K562 (cell line): ENCODE data around the gene SLC7A4. TPM values are rescaled to one million over a fixed set of nuclear protein-coding genes. Genes with fewer than 3 reads are reported as not detected.

Experiments
- EP300 ChIP-seq: IDR thresholded peaks from 2 replicates; pipeline ENCODE4 v1.6.1; 2012; ENCODE audit warnings: low read length, improper control_type of control experiment
- FOXK2 ChIP-seq, 2 experiments: fragments of 450-650 bp; IDR thresholded peaks in 1 of 2; conservative IDR thresholded peaks in 1 of 2; 2 replicates each; pipeline ENCODE4 v1.6.1; 2016; ENCODE audit warnings: low read depth in 2 of 2, mild to moderate bottlenecking in 1 of 2
- HSF4 ChIP-seq: fragments of 250-450 bp; sonication (Bioruptor Pico); IDR thresholded peaks from 2 replicates; pipeline ENCODE4 v2.1.2; 2022; ENCODE audit warnings: mild to moderate bottlenecking, moderate library complexity, borderline replicate concordance
- MBD2 ChIP-seq: sonication (generic); IDR thresholded peaks from 2 replicates; pipeline ENCODE4 v1.6.1; 2016; ENCODE audit warnings: low read depth, borderline replicate concordance
- MEIS2 ChIP-seq: fragments of 450-650 bp; IDR thresholded peaks from 2 replicates; pipeline ENCODE4 v1.6.1; 2014; ENCODE audit warnings: mild to moderate bottlenecking; ENCODE audit not compliant: partially characterized antibody
- POLR2AphosphoS2 ChIP-seq: IDR thresholded peaks from 2 replicates; pipeline ENCODE4 v1.6.1; 2012; ENCODE audit warnings: low read length, improper control_type of control experiment
- ZBTB7A ChIP-seq: IDR thresholded peaks from 2 replicates; pipeline ENCODE4 v1.6.1; 2011; ENCODE audit warnings: low read depth, mild to moderate bottlenecking, low read length, moderate library complexity, borderline replicate concordance; ENCODE audit not compliant: control insufficient read depth
- ZNF165 ChIP-seq: fragments of 250-450 bp; sonication (Bioruptor Pico); IDR thresholded peaks from 2 replicates; pipeline ENCODE4 v1.4.0; 2020; ENCODE audit warnings: borderline replicate concordance
- polyA plus RNA-seq, 8 experiments: library from polyadenylated mRNA; depleted of rRNA in 4 of 8; stranded (reverse) in 5 of 8; unstranded in 3 of 8; fragments of >200 nt; fragmentation: Nextera tagmentation in 2 of 8; fragmentation: Illumina TruSeq in 1 of 8; extraction: Ambion mirVana in 2 of 8; extraction: Trizol in 1 of 8; gene quantifications; 2 replicates each; pipeline versions ENCODE4 v1.2.1 to v1.2.3, GENCODE V29; 2011 to 2014; ENCODE audit warnings: inconsistent platforms in 1 of 8, missing spikeins in 1 of 8
- total RNA-seq, 7 experiments: library from RNA; depleted of rRNA in 6 of 7; stranded (reverse); fragments of >200 nt in 6 of 7; fragmentation: Illumina TruSeq in 2 of 7; extraction: Trizol in 2 of 7; gene quantifications; 2 replicates each; pipeline versions ENCODE4 v1.2.1 to v1.2.3, GENCODE V29; 2011 to 2021; ENCODE audit warnings: low replicate concordance in 1 of 7
- TF ChIP-seq, protein P1 (sequence below), 2 experiments: fragments of 250-450 bp in 1 of 2; fragments of 450-650 bp in 1 of 2; sonication (Bioruptor Pico) in 1 of 2; IDR thresholded peaks; 2 replicates each; pipeline versions ENCODE4 v1.6.1 to v1.8.0; 2016 to 2021; ENCODE audit warnings: mild to moderate bottlenecking in 2 of 2, moderate library complexity in 2 of 2, missing compliant biosample characterization in 1 of 2, missing genetic modification characterization in 1 of 2
- TF ChIP-seq, protein P2 (sequence below): fragments of 450-650 bp; IDR thresholded peaks from 2 replicates; pipeline ENCODE4 v1.6.1; 2017; ENCODE audit warnings: antibody characterized with exemption

The SLC7A4 gene
- total and polyA plus RNA-seq, 9 of the 15 experiments (the other 6 are each of a cell fraction or from before 2014, with no cell fraction given): not detected

DNA sequence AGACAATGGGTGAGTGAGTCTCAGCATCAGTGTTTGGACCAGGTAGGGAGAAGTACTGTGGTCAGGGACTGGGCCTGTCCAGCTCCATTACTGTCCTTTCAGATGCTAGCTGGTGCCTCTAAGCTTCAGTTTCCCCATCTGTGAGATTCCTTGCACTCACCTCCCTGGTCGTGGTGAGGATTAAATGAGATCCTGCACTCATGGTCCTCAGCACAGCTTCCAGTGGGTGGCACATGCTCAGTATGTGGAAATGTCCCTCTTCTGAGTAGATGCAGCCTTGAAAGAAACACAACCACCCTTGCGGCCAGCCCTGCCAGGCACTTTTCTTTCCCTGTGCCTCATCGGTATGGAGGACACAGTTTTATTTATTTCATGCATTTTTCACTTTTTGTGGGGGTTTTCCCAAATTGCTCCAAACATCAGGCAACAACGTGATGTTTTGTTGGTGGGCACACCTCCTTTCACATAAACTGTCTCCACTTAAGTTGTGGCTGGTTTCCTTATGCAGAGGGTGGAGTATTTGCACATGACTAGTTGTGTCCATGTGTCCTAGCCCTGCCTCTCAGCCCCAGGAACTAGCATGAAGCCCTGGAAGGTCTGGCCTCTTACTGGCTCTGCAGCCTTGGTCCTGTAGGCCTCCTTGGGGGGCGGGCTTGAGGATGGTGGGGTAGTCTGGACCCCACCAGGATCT lies 49.1 kb downstream of the SLC7A4 start (continued):
- no peak for TF ChIP-seq FOXK2 (conservative IDR thresholded peaks at IDR 0.05 in 1 of 2, IDR thresholded peaks at IDR 0.05 in 1 of 2; ENCODE audit: low read depth in 2 of 2)
- TF ChIP-seq MBD2: no peak
- TF ChIP-seq ZBTB7A: no peak
- TF ChIP-seq, protein P1, sequence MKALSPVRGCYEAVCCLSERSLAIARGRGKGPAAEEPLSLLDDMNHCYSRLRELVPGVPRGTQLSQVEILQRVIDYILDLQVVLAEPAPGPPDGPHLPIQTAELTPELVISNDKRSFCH (CRISPR knock-in tag; IDR thresholded peaks at IDR 0.05): no peak
- TF ChIP-seq, protein P1 (tag; IDR thresholded peaks at IDR 0.05): 0 out of 2 replicates have a peak, but pooled peaks have one; percentile 1
- TF ChIP-seq POLR2AphosphoS2: no peak
- peak; percentile 84 for TF ChIP-seq ZNF165 (CRISPR knock-in tag)
- TF ChIP-seq EP300: no peak
- TF ChIP-seq MEIS2: no peak
- no peak for TF ChIP-seq HSF4 (CRISPR knock-in tag)
- TF ChIP-seq, protein P2, sequence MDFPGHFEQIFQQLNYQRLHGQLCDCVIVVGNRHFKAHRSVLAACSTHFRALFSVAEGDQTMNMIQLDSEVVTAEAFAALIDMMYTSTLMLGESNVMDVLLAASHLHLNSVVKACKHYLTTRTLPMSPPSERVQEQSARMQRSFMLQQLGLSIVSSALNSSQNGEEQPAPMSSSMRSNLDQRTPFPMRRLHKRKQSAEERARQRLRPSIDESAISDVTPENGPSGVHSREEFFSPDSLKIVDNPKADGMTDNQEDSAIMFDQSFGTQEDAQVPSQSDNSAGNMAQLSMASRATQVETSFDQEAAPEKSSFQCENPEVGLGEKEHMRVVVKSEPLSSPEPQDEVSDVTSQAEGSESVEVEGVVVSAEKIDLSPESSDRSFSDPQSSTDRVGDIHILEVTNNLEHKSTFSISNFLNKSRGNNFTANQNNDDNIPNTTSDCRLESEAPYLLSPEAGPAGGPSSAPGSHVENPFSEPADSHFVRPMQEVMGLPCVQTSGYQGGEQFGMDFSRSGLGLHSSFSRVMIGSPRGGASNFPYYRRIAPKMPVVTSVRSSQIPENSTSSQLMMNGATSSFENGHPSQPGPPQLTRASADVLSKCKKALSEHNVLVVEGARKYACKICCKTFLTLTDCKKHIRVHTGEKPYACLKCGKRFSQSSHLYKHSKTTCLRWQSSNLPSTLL: no peak
